BJ (cell line): Measurements from ENCODE around the gene UNC45A. TPM values are rescaled to one million over a fixed set of nuclear protein-coding genes. Genes with fewer than 3 reads are reported as not detected.
"Not testable (repeated sequence)": the region's sequence is repeated elsewhere in the genome, so short reads cannot be mapped to it uniquely, and the experiment has no call there.

ENCODE experiments used
- CTCF ChIA-PET: fragments of 350-600 bp; formaldehyde crosslinking; extraction: SDS; loops from one replicate; lab custom pipeline; 2021; ENCODE audit warnings: antibody characterized with exemption, inconsistent platforms; lab: Yijun Ruan, JAX
- POLR2A ChIA-PET: fragments of 300-600 bp; sonication (Branson Sonifier 250); formaldehyde crosslinking; extraction: SDS; loops from one replicate; lab custom pipeline; 2021; ENCODE audit warnings: antibody characterized with exemption; lab: Charles Lee
- DNase-seq: peaks from one replicate; pipeline ENCODE4 v3.0.0-alpha.2; 2011; ENCODE audit warnings: low read depth
- H3K27me3 ChIP-seq: 2 replicates; pipeline ENCODE4 v1.6.0; 2011; ENCODE audit warnings: low read length; ENCODE audit not compliant: control insufficient read depth, insufficient read depth
- H3K36me3 ChIP-seq: 2 replicates; pipeline ENCODE4 v1.5.1; 2011; ENCODE audit warnings: low read length; ENCODE audit not compliant: control insufficient read depth, insufficient read depth
- H3K4me3 ChIP-seq: 2 replicates; pipeline ENCODE4 v1.5.1; 2011; ENCODE audit warnings: low read depth, mild to moderate bottlenecking, control low read depth, low read length
- CTCF ChIP-seq: IDR thresholded peaks from 2 replicates; pipeline ENCODE4 v1.5.1; 2011; ENCODE audit warnings: low read depth, mild to moderate bottlenecking, control low read depth, inconsistent platforms, low read length, moderate library complexity; ENCODE audit not compliant: insufficient read depth
- polyA plus RNA-seq: library from polyadenylated mRNA; depleted of rRNA; stranded (reverse); fragments of >200 nt; gene quantifications from 2 replicates; pipeline ENCODE4 v1.2.3, GENCODE V29; 2011

The UNC45A gene
- polyA plus RNA-seq, 1 experiment: 93.8 TPM

- CTCF ChIA-PET: interaction anchor here (1.5 kb wide), 1 partner anchor 9 kb away, joined by 5 read pairs; no protein-coding TSS in a partner anchor
These were observed 42.4 kb upstream of the UNC45A start for GRCh38 chr15:90892498-90893174.

GRCh38 chr15:90893175-90894090 lies 41.7 kb upstream of the UNC45A start:
- POLR2A ChIA-PET: no interaction called here
- no peak for TF ChIP-seq CTCF
- CTCF ChIA-PET: interaction anchor here (0.6 to 9.7 kb wide), 3 partner anchors 8 to 245 kb away, joined by 3 to 73 read pairs (median 5); partner anchors contain the start of gene FES
- Histone ChIP-seq H3K36me3 (peaks cover 22% of the 10 kb centered on the region), H3K4me3 (no peak overlapping the region), H3K27me3 (no peaks in the 10 kb centered on the region)
- DNase-seq: no peak

More at GRCh38 chr15:90892498-90893174, 42.4 kb upstream of the UNC45A start:
- H3K27me3 ChIP-seq: no peaks in the 10 kb centered on the region
- peaks cover 22% of the 10 kb centered on the region for H3K36me3 ChIP-seq
- no peak overlapping the region for H3K4me3 ChIP-seq
- no peak for TF ChIP-seq CTCF
- DNase-seq: no peak
- POLR2A ChIA-PET: no interaction called here

GRCh38 chr15:90895571-90896117 lies 39.4 kb upstream of the UNC45A start:
- CTCF ChIA-PET: interaction anchor here (9.7 kb wide), 1 partner anchor 10 kb away, joined by 73 read pairs; the partner anchor contains the start of gene FES
- 0 out of 2 replicates have a peak, but pooled peaks have one; percentile 7 for TF ChIP-seq CTCF
- Histone ChIP-seq H3K27me3 (no peaks in the 10 kb centered on the region), H3K4me3 (no peak overlapping the region), H3K36me3 (peaks cover 18% of the 10 kb centered on the region)
- no peak for DNase-seq
- POLR2A ChIA-PET: no interaction called here

GRCh38 chr15:90897131-90897655 lies 37.9 kb upstream of the UNC45A start:
- POLR2A ChIA-PET: not testable (repeated sequence)

More at GRCh38 chr15:90897131-90897655, 37.9 kb upstream of the UNC45A start:
- H3K27me3 ChIP-seq, H3K4me3 ChIP-seq, H3K36me3 ChIP-seq, DNase-seq: not testable (repeated sequence)
- CTCF ChIA-PET: interaction anchor here (0.6 to 9.7 kb wide), 3 partner anchors 12 to 533 kb away, joined by 3 to 73 read pairs (median 5); partner anchors contain the start of genes FES and HDDC3
